ELF-1 (cell line): ENCODE measurements around the gene TSPAN10.

ENCODE experiments used
- DNase-seq: peaks from one replicate; pipeline ENCODE4 v3.0.0-alpha.2; 2016; ENCODE audit warnings: low read depth, low spot score

Gene TSPAN10

GRCh38 chr17:81687770-81688541, 51.0 kb downstream of the TSPAN10 start:
- DNase-seq, result no peak

GRCh38 chr17:81688616-81689015, 51.6 kb downstream of the TSPAN10 start:
- no peak for DNase-seq

GRCh38 chr17:81690066-81690465, 53.1 kb downstream of the TSPAN10 start:
- DNase-seq, result no peak

- no peak for DNase-seq
These were observed 53.6 kb downstream of the TSPAN10 start for GRCh38 chr17:81690549-81690948.

- DNase-seq, result no peak
These were observed 54.2 kb downstream of the TSPAN10 start for GRCh38 chr17:81691196-81691595.

- no peak for DNase-seq
These were observed 54.6 kb downstream of the TSPAN10 start for GRCh38 chr17:81691608-81692007.

- no peak for DNase-seq
These were observed 56.7 kb downstream of the TSPAN10 start for GRCh38 chr17:81693509-81694210.

GRCh38 chr17:81694810-81695209, 57.8 kb downstream of the TSPAN10 start:
- no peak for DNase-seq

- DNase-seq, result no peak
These were observed 58.2 kb downstream of the TSPAN10 start for GRCh38 chr17:81695211-81695610.

GRCh38 chr17:81695801-81696200, 58.8 kb downstream of the TSPAN10 start:
- no peak for DNase-seq

- DNase-seq, result no peak
These were observed 59.4 kb downstream of the TSPAN10 start for GRCh38 chr17:81696218-81696941.

GRCh38 chr17:81697261-81698044, 60.5 kb downstream of the TSPAN10 start:
- DNase-seq, result no peak
